Omental fat pad (tissue), 4 donors: ENCODE results near the gene SHISA7. TPM values are rescaled to one million over a fixed set of nuclear protein-coding genes. Genes with fewer than 3 reads are reported as not detected.
"Not testable (repeated sequence)": the region's sequence is repeated elsewhere in the genome, so short reads cannot be mapped to it uniquely, and the experiment has no call there.

Experiments
- ATAC-seq: fragments of 150-250 bp; one replicate; pipeline ENCODE4 v1.9.1; 2016; ENCODE audit warnings: mild to moderate bottlenecking, moderate library complexity; ENCODE audit not compliant: low FRiP score
- DNase-seq: peaks from one replicate; pipeline ENCODE4 v3.0.0-alpha.2; 2019; ENCODE audit warnings: low spot score
- total RNA-seq, 4 donors: library from RNA; depleted of rRNA; stranded (reverse); fragments of >200 nt; gene quantifications; one replicate each; pipeline ENCODE4 v1.1.0, GENCODE V29; 2016
- TF ChIP-seq, protein P1 (sequence below), 3 donors: fragments of 450-650 bp; IDR thresholded peaks; one replicate each; pipeline ENCODE4 v1.5.1; 2016 to 2017; ENCODE audit warnings: antibody characterized with exemption in 3 of 3, mild to moderate bottlenecking in 3 of 3, moderate library complexity in 2 of 3

Gene SHISA7
- total RNA-seq, 4 donors from 2014 or later, result not detected

DNA sequence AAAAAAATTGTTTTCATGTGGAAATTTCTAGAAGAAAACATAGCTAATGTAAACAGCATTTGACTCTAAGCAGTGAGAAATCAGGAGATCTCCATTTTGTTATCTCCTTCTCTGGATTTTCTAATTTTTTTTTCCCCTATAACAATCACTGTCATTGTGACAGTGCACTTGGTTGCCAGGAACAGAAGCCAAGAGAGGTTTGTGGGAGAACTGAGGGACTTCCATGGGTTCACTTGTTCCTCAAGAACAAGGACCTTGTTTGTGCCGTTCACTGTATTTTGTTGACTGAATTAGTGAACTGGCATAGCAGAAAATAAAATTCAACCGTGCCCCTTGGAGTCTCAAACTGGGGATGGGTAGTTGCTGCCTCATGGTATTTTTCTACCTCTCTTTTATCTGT is 17.1 kb downstream of the SHISA7 start:
- ATAC-seq (no peak), DNase-seq (no peak)
- TF ChIP-seq, protein P1, sequence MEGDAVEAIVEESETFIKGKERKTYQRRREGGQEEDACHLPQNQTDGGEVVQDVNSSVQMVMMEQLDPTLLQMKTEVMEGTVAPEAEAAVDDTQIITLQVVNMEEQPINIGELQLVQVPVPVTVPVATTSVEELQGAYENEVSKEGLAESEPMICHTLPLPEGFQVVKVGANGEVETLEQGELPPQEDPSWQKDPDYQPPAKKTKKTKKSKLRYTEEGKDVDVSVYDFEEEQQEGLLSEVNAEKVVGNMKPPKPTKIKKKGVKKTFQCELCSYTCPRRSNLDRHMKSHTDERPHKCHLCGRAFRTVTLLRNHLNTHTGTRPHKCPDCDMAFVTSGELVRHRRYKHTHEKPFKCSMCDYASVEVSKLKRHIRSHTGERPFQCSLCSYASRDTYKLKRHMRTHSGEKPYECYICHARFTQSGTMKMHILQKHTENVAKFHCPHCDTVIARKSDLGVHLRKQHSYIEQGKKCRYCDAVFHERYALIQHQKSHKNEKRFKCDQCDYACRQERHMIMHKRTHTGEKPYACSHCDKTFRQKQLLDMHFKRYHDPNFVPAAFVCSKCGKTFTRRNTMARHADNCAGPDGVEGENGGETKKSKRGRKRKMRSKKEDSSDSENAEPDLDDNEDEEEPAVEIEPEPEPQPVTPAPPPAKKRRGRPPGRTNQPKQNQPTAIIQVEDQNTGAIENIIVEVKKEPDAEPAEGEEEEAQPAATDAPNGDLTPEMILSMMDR (IDR thresholded peaks at IDR 0.05), result no peak

DNA sequence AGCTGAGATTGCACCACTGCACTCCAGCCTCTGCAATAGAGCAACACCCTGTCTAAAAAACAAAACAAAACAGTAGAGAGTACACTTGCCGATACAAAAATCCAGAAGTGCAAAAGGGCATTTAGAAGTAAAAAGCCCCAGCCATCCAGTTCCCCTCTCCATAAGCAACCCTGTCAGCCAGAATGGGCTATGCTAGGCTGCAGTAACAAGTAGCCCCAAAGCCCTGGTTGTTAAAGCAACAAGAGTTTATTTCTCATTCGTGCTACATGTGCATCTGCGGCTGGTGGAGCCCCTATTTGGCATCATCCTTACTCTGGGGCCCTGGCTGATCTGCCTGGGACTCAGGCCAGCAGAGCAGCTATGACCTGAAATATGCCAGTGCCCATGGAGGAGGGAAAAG is 18.6 kb downstream of the SHISA7 start:
- ATAC-seq (no peak), DNase-seq (no peak)
- TF ChIP-seq, protein P1 (IDR thresholded peaks at IDR 0.05), result no peak

DNA sequence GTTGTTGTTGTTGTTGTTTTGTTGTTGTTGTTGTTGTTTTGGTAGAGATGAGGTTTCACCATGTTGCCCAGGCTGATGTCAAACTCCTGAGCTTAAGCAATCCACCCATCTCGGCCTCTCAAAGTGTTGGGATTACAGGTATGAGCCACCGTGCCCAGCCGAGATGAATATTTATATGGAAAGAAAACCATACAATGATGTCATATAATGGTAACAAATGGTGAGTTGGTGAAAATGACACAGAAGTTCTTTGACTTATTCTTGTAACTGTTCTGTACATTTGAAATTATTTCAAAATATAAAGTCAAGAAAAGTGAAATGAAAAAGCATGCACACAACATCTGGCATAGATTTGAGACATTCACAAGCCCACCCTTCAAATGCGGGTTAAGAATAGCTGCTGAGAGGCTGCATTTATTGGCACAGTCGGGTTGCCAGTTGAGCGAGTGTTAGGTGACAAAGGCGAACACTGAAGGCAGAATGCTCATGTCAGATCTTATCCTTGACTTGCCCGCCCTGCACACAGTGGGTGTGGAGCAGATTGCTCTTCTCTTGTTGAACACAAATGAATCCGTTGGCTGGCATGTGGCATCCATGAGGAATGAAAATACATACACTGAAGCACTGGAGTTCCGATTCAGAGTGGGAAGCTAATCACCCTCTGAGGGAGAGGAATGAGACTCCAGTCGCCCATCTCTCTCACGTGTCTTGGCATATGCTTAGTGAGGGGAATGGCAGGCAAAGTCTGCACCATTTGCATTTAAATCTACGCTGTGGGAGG is 19.7 kb downstream of the SHISA7 start:
- ATAC-seq (no peak), DNase-seq (no peak)
- TF ChIP-seq, protein P1 (IDR thresholded peaks at IDR 0.05), result no peak

DNA sequence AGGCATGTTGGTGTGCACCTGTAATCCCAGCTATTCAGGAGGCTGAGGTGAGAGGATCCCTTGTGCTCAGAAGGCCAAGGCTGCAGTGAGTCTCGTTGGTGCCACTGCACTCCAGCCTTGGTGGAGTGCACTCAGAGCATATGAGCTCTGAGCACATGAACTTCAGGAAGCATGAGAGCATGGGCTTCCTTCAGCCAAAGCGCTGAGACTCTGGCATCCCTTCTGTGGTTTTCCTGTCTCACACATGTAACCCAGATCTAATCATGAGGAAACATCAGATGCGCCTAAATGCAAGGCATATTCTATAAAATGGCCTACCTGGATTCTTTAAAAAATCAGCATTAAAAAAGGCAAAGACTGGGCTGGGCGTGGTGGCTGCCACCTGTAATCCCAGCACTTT is 21.8 kb downstream of the SHISA7 start:
- not testable (repeated sequence) for DNase-seq, ATAC-seq

DNA sequence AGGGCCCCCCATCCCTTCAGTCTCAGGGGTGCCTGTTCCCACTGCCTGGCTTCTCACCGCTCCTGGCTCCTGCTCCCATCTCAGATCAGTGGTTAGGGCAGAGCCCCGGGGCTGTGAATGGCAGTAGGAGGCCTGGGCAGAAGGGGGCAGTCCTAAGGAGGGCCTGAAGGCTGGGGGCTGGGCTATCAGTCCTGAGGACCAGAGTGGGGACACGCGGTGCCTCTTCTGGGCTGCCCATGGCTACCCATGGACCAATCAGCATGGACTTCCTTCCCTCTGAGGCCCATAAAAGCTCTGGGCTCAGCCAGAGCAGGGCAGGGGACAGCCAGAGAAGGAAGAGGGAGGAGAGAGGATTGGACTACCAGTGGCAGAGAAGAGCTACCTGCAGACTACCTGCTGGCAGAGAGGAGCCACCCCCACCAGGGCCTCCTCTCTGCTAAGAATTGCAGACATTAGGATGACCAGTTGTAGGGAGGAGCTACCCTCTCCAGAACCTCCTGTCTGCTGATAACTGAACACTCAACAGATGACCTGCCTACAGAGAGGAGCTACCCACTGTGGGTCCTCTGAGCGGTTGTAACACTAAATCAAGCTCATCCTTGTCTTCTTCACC is 23.4 kb downstream of the SHISA7 start:
- TF ChIP-seq, protein P1 (IDR thresholded peaks at IDR 0.05), result no peak
- no peak for ATAC-seq
- DNase-seq, result no peak

DNA sequence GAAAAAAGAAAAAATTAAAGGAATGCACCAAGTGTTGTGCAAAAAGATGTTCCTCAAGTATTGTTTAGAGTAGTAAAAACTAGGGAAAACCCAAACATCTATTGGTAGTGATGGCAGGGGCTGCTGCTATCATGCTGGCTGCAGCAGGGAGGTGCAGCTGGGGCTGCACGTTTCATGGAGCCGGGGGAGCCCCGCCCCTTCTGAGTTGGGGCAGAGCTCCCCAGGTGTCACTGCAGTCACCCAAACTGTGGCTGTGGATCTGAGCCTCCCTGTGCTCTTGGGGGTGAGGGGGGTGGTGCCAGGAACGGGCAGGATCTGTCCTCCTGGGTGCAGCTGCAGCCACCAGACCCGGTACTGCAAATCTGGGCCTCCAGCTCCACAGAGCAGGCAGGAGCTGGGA is 24.0 kb downstream of the SHISA7 start:
- TF ChIP-seq, protein P1 (IDR thresholded peaks at IDR 0.05), result no peak
- ATAC-seq, result no peak
- no peak for DNase-seq

DNA sequence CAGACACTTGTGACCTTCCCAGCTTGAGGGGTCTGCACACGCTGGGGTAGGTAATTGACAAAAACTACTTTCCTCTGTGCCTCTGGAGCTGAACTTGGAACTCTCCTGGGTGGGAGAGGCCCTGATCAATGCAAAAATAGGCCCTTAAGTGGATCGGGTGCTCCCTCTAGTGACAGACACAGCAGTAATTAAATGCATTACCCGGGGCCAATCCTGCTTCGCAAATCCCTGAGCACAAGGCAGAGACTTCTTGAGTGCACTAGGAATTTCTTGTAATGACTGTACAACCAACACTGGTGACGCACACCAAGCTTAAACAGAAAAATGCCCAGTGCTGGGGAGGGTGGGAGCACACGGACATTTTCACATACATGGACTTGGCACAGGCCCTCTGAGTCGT is 24.9 kb downstream of the SHISA7 start:
- TF ChIP-seq, protein P1 (IDR thresholded peaks at IDR 0.05), result peak in 1 of 3 donors; percentile 59
- DNase-seq, result no peak
- peak; percentile 91 for ATAC-seq
